OCI-LY3 (cell line): ENCODE data around the gene KIAA0319L.

Experiments
- H2AFZ ChIP-seq: fragments of 200-600, 300-600 bp; shearing (Covaris generic); 2 replicates; pipeline ENCODE4 v1.6.0; 2014; ENCODE audit warnings: antibody characterized with exemption, low read depth, low read length
- H3K27ac ChIP-seq: fragments of 200-600, 300-600 bp; sonication (generic); 2 replicates; pipeline ENCODE4 v1.5.1; 2014; ENCODE audit warnings: mild to moderate bottlenecking, low read length, moderate library complexity, mixed read lengths
- H3K27me3 ChIP-seq: fragments of 200-600, 300-600 bp; sonication (generic); 2 replicates; pipeline ENCODE4 v1.6.1; 2014; ENCODE audit warnings: low read depth, low read length, mixed read lengths
- H3K36me3 ChIP-seq: fragments of 200-600, 300-600 bp; sonication (generic); replicated peaks from 2 replicates; pipeline ENCODE3; 2014; ENCODE audit warnings: low read depth, low read length, mixed read lengths
- H3K4me1 ChIP-seq: fragments of 300-600, 200-600 bp; sonication (generic); 2 replicates; pipeline ENCODE4 v1.6.1; 2014; ENCODE audit warnings: low read length, mixed read lengths
- H3K4me2 ChIP-seq: fragments of 200-600, 300-600 bp; sonication (generic); 2 replicates; pipeline ENCODE4 v1.6.1; 2014; ENCODE audit warnings: low read length, mixed read lengths
- H3K4me3 ChIP-seq: fragments of 300-600, 200-600 bp; sonication (generic); 2 replicates; pipeline ENCODE4 v1.5.1; 2014; ENCODE audit warnings: antibody characterized with exemption, mild to moderate bottlenecking, low read length, moderate library complexity
- H3K79me2 ChIP-seq: fragments of 300-600, 200-600 bp; shearing (Covaris generic); 2 replicates; pipeline ENCODE4 v1.6.1; 2014; ENCODE audit warnings: mild to moderate bottlenecking, low read length, mixed read lengths
- H3K9ac ChIP-seq: fragments of 300-600, 200-600 bp; shearing (Covaris generic); 2 replicates; pipeline ENCODE4 v1.6.0; 2014; ENCODE audit warnings: mild to moderate bottlenecking, low read length, moderate library complexity
- H3K9me3 ChIP-seq: fragments of 200-600, 300-600 bp; shearing (Covaris generic); 2 replicates; pipeline ENCODE4 v1.6.1; 2014; ENCODE audit warnings: low read length, mixed read lengths; ENCODE audit not compliant: insufficient read depth
- H4K20me1 ChIP-seq: fragments of 200-600, 300-600 bp; sonication (generic); 2 replicates; pipeline ENCODE4 v1.6.1; 2016; ENCODE audit warnings: low read length, mixed read lengths; ENCODE audit not compliant: insufficient read depth
- CTCF ChIP-seq: fragments of 200-600, 300-600 bp; sonication (generic); IDR thresholded peaks from 2 replicates; pipeline ENCODE4 v1.5.1; 2014; ENCODE audit warnings: antibody characterized with exemption, low read length, low read depth
- EZH2phosphoT487 ChIP-seq: fragments of 200-600 bp; shearing (Covaris generic); IDR thresholded peaks from 2 replicates; pipeline ENCODE4 v1.6.1; 2018; ENCODE audit warnings: antibody characterized with exemption, mixed run types, low read depth

The KIAA0319L gene

GRCh38 chr1:35556484-35557117 is 602 bp downstream of the KIAA0319L start:
- Histone ChIP-seq H3K79me2 (peaks cover 30% of the 10 kb centered on the region), H3K4me3 (peak overlapping the region; percentile 97), H3K36me3 (peaks cover 2% of the 10 kb centered on the region), H3K27ac (peak overlapping the region; percentile 66), H3K9ac (peak overlapping the region; percentile 81), H2AFZ (0 out of 2 replicates have a peak overlapping the region, but pooled peaks have one; percentile 69), H3K4me1 (peaks cover 16% of the 10 kb centered on the region), H3K9me3 (no peaks in the 10 kb centered on the region), H3K4me2 (peak overlapping the region; percentile 97), H3K27me3 (no peaks in the 10 kb centered on the region), H4K20me1 (no peaks in the 10 kb centered on the region)
- TF ChIP-seq CTCF (no peak), EZH2phosphoT487 (no peak)

GRCh38 chr1:35555601-35556477 is 1.4 kb downstream of the KIAA0319L start:
- TF ChIP-seq EZH2phosphoT487, result no peak
- no peak for TF ChIP-seq CTCF
- H3K4me1 ChIP-seq, result peaks cover 16% of the 10 kb centered on the region
- no peaks in the 10 kb centered on the region for H4K20me1 ChIP-seq
- no peaks in the 10 kb centered on the region for H3K9me3 ChIP-seq
- peaks cover 2% of the 10 kb centered on the region for H3K36me3 ChIP-seq
- peaks cover 30% of the 10 kb centered on the region for H3K79me2 ChIP-seq
- H3K27ac ChIP-seq, result no peak overlapping the region
- peak overlapping the region; percentile 97 for H3K4me2 ChIP-seq
- peak overlapping the region; percentile 97 for H3K4me3 ChIP-seq
- peak overlapping the region; percentile 81 for H3K9ac ChIP-seq
- H3K27me3 ChIP-seq, result no peaks in the 10 kb centered on the region
- H2AFZ ChIP-seq, result no peak overlapping the region

GRCh38 chr1:35555212-35555584 is 2.0 kb downstream of the KIAA0319L start:
- Histone ChIP-seq H3K4me1 (peaks cover 16% of the 10 kb centered on the region), H4K20me1 (no peaks in the 10 kb centered on the region), H3K27ac (no peak overlapping the region), H3K36me3 (peaks cover 2% of the 10 kb centered on the region), H3K9ac (no peak overlapping the region), H3K27me3 (no peaks in the 10 kb centered on the region), H2AFZ (no peak overlapping the region), H3K79me2 (peaks cover 30% of the 10 kb centered on the region), H3K4me2 (no peak overlapping the region), H3K9me3 (no peaks in the 10 kb centered on the region), H3K4me3 (no peak overlapping the region)
- no peak for TF ChIP-seq CTCF
- TF ChIP-seq EZH2phosphoT487, result no peak
